ENCODE data around the gene CTSW.

GRCh38 chr11:65879617-65880016 is at the start of gene CTSW:
- TF ChIP-seq CTCF (conservative IDR thresholded peaks at IDR 0.05; ENCODE audit: low read depth, low read length) (no peak), POLR2A (IDR thresholded peaks at IDR 0.05; ENCODE audit: low read depth, low read length) (no peak), BHLHE40 (IDR thresholded peaks at IDR 0.05; ENCODE audit: low read depth, low read length) (no peak), RAD21 (IDR thresholded peaks at IDR 0.05; ENCODE audit: low read length) (no peak), FOS (IDR thresholded peaks at IDR 0.05; ENCODE audit: low read depth, low read length) (no peak), SMC3 (IDR thresholded peaks at IDR 0.05; ENCODE audit: low read depth, low read length) (no peak), CEBPB (IDR thresholded peaks at IDR 0.05; ENCODE audit: low read depth, low read length) (no peak), RCOR1 (IDR thresholded peaks at IDR 0.05; ENCODE audit: insufficient replicate concordance, low read length) (no peak), CHD1 (IDR thresholded peaks at IDR 0.05; ENCODE audit: low read depth, low read length) (no peak)

All from IMR-90 (cell line).